ACC112 (cell line): Measurements from ENCODE around the gene MR1.

Experiments used
- H2AFZ ChIP-seq: fragments of 200-600 bp; sonication (generic); one replicate; pipeline ENCODE4 v1.6.0; 2017; ENCODE audit warnings: antibody characterized with exemption, low read length; ENCODE audit not compliant: unreplicated experiment
- H3K27ac ChIP-seq: fragments of 200-600 bp; sonication (generic); 2 replicates; pipeline ENCODE4 v1.5.1; 2014; ENCODE audit warnings: low read depth, mild to moderate bottlenecking, antibody characterized with exemption, low read length, moderate library complexity
- H3K27me3 ChIP-seq: fragments of 200-600 bp; sonication (generic); 2 replicates; pipeline ENCODE4 v1.6.1; 2014; ENCODE audit warnings: mild to moderate bottlenecking, antibody characterized with exemption, low read length, moderate library complexity, mixed read lengths; ENCODE audit not compliant: insufficient read depth
- H3K36me3 ChIP-seq: fragments of 200-600 bp; sonication (generic); 2 replicates; pipeline ENCODE4 v1.6.1; 2016; ENCODE audit warnings: mild to moderate bottlenecking, antibody characterized with exemption, low read length, moderate library complexity, mixed read lengths; ENCODE audit not compliant: insufficient read depth
- H3K4me1 ChIP-seq: fragments of 200-600 bp; sonication (generic); one replicate; pipeline ENCODE4 v1.6.1; 2016; ENCODE audit warnings: low read length, mixed read lengths; ENCODE audit not compliant: insufficient read depth, unreplicated experiment, control insufficient read depth
- H3K4me3 ChIP-seq: fragments of 200-600 bp; sonication (generic); 2 replicates; pipeline ENCODE4 v1.5.1; 2014; ENCODE audit warnings: mild to moderate bottlenecking, low read depth, low read length
- H3K79me2 ChIP-seq: fragments of 200-600 bp; sonication (generic); one replicate; pipeline ENCODE4 v1.6.0; 2016; ENCODE audit warnings: low read length; ENCODE audit not compliant: control insufficient read depth, unreplicated experiment, insufficient read depth

The MR1 gene

DNA sequence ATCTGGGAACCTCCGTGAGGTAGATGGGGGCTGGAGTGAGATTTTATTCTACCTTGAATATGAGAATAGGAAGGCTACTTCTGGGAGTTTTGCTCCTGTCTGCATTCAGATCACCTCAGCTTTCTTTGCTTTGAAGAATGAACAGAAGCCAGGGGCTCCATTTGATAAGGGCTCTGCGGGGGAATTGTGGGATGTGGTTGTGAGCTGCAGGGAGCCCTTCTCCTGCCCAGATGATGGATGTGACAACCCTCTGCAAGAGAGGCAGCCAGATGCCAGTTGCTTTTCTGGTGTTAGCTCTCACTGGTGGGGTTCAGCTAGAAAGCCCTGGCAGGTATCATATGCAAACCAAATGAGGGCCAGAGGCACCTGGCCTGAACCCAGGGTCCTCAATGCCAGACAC, 76.2 kb downstream of the MR1 start:
- no peaks in the 10 kb centered on the region for H3K36me3 ChIP-seq
- no peak overlapping the region for H3K4me3 ChIP-seq
- H3K27ac ChIP-seq, result no peak overlapping the region
- no peak overlapping the region for H2AFZ ChIP-seq
- H3K4me1 ChIP-seq, result peaks cover 56% of the 10 kb centered on the region
- no peaks in the 10 kb centered on the region for H3K27me3 ChIP-seq
- H3K79me2 ChIP-seq, result no peaks in the 10 kb centered on the region
